Activated naive CD8-positive, alpha-beta T cell treated with anti-CD3 and anti-CD28 coated beads, Interleukin-2, amount 50 U/mL, for 24 hours (primary cell): Measurements from ENCODE around the gene CNTNAP2.
A peak's percentile ranks its signal among the peaks of the same experiment; 100 is the strongest.

ENCODE experiments used
- ATAC-seq: fragments of 150-1000 bp; cut with Tn5 transposase; one replicate; pipeline ENCODE4 v1.10.0; 2021
- DNase-seq: peaks from one replicate; pipeline ENCODE4 v3.0.0; 2021
- H3K27ac Mint-ChIP-seq: one replicate; pipeline ENCODE4 v1.8.0; 2021; ENCODE audit warnings: mild to moderate bottlenecking, mixed read lengths
- H3K27me3 Mint-ChIP-seq: one replicate; pipeline ENCODE4 v1.8.0; 2021; ENCODE audit warnings: mixed read lengths
- H3K36me3 Mint-ChIP-seq: one replicate; pipeline ENCODE4 v1.8.0; 2021; ENCODE audit warnings: low read depth, mixed read lengths
- H3K4me1 Mint-ChIP-seq: one replicate; pipeline ENCODE4 v1.8.0; 2021; ENCODE audit warnings: mixed read lengths
- H3K4me3 Mint-ChIP-seq: one replicate; pipeline ENCODE4 v1.8.0; 2021; ENCODE audit warnings: mild to moderate bottlenecking, moderate library complexity, mixed read lengths
- H3K9me3 Mint-ChIP-seq: one replicate; pipeline ENCODE4 v1.8.0; 2021; ENCODE audit warnings: mixed read lengths

CNTNAP2 gene

DNA sequence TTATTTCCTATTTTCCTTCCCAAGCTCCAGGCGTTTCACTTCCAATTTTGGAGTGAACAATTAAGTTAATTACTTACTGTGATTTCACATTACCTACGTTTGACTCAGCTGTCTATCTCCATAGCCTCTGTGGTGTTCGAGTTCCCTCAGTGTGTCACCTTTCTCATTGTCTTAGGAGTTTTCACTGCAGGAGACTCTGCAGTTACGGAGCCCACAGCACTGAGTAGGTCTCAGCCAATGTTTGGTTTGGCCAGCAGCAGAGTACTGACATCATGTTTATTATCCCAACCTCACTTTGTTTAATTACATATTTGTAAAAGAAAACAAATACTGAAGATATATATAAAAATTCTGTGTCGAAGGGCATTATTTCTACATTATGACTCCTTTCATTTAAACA is 1123.9 kb downstream of the CNTNAP2 start:
- ATAC-seq = no peak
- no peaks in the 10 kb centered on the region for H3K36me3 Mint-ChIP-seq
- H3K4me1 Mint-ChIP-seq = peaks cover 2% of the 10 kb centered on the region
- H3K9me3 Mint-ChIP-seq = peaks cover 4% of the 10 kb centered on the region
- H3K4me3 Mint-ChIP-seq = no peak overlapping the region
- no peak overlapping the region for H3K27ac Mint-ChIP-seq
- no peaks in the 10 kb centered on the region for H3K27me3 Mint-ChIP-seq
- no peak for DNase-seq

GRCh38 chr7:147245274-147245673 is 1128.7 kb downstream of the CNTNAP2 start:
- DNase-seq (peak; percentile 13), ATAC-seq (peak; percentile 59)
- Mint-ChIP-seq H3K9me3 (no peaks in the 10 kb centered on the region), H3K27ac (no peak overlapping the region), H3K4me3 (no peak overlapping the region), H3K36me3 (no peaks in the 10 kb centered on the region), H3K27me3 (no peaks in the 10 kb centered on the region), H3K4me1 (peaks cover 2% of the 10 kb centered on the region)

DNA sequence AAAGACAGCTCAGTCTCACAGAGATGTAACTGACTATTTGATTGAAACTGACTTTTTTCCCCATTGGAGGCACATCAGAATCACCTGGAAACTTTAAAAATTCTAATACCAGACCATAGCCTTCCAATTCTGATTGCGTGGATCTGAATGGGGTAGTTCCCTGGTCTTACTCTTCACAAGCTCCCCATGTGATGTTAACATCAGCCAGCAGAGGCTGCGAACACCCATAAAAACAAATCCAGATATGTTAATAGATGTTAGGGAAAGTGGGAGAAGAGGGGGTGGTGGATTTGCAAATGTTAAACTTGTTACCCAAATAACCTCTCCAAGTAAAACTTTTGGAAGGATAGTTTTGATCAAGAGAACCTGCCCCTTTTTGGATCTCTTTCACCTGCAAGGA is 1133.4 kb downstream of the CNTNAP2 start:
- Mint-ChIP-seq H3K4me1 (peaks cover 2% of the 10 kb centered on the region), H3K4me3 (no peak overlapping the region), H3K27ac (no peak overlapping the region), H3K36me3 (no peaks in the 10 kb centered on the region), H3K27me3 (no peaks in the 10 kb centered on the region), H3K9me3 (peaks cover 8% of the 10 kb centered on the region)
- ATAC-seq (no peak), DNase-seq (no peak)

DNA sequence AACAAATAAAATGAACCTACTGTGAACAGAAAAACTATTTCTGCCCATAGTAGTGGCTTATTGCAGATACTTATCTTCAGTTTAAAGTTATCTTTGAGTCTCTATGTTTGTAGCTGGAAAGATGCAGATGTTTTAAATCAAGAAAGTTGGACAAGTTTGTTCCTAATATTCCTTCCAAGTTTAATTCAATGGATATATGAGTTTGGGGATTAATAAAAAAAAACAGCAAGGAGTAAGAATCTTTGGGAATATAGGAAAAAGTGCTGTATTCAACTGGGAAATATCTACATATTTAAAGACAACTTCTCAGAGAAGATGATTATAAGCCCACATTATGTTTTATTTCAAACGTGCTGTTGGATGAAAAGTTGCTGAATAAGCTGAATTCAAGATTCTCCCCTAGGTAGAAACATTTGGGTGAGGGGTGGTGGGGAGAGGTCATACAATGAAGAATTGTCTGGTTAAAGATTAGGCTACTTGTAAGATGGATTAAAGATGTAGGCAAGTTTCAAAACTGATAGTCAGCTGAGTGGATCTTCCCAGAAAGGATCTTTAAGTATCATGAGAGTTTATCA is 1135.2 kb downstream of the CNTNAP2 start:
- H3K4me1 Mint-ChIP-seq = no peaks in the 10 kb centered on the region
- H3K9me3 Mint-ChIP-seq = peaks cover 10% of the 10 kb centered on the region
- DNase-seq (no peak), ATAC-seq (no peak)
- no peak overlapping the region for H3K4me3 Mint-ChIP-seq
- no peak overlapping the region for H3K27ac Mint-ChIP-seq
- no peaks in the 10 kb centered on the region for H3K36me3 Mint-ChIP-seq
- H3K27me3 Mint-ChIP-seq = no peaks in the 10 kb centered on the region

DNA sequence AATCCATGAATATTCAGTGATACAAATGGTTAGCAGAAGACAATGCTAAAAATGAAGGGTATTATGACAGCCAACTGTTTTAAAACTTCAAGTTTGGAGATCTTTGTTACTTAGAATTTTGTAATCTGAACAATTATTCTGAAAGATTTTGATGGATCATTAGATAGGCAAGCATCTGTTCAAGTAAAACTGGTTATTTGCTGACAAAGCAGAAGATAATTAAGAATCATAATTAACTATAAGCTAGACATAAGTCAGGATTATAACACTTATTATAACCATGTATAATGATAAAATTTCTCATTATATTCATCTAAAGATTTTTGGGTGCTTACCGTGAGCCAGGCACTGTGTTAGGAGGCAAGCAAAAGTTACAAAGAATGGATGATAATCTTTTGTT is 1145.1 kb downstream of the CNTNAP2 start:
- H3K27me3 Mint-ChIP-seq = no peaks in the 10 kb centered on the region
- H3K36me3 Mint-ChIP-seq = no peaks in the 10 kb centered on the region
- H3K27ac Mint-ChIP-seq = no peak overlapping the region
- peaks cover 14% of the 10 kb centered on the region for H3K9me3 Mint-ChIP-seq
- ATAC-seq (no peak), DNase-seq (no peak)
- H3K4me3 Mint-ChIP-seq = no peak overlapping the region
- no peaks in the 10 kb centered on the region for H3K4me1 Mint-ChIP-seq

GRCh38 chr7:147265528-147265927 is 1148.9 kb downstream of the CNTNAP2 start:
- Mint-ChIP-seq H3K9me3 (peaks cover 11% of the 10 kb centered on the region), H3K4me1 (no peaks in the 10 kb centered on the region), H3K27me3 (no peaks in the 10 kb centered on the region), H3K4me3 (no peak overlapping the region), H3K27ac (no peak overlapping the region), H3K36me3 (no peaks in the 10 kb centered on the region)
- ATAC-seq (no peak), DNase-seq (no peak)

- no peak for DNase-seq
- no peak overlapping the region for H3K27ac Mint-ChIP-seq
- H3K36me3 Mint-ChIP-seq = no peaks in the 10 kb centered on the region
- H3K9me3 Mint-ChIP-seq = peaks cover 15% of the 10 kb centered on the region
- H3K27me3 Mint-ChIP-seq = no peaks in the 10 kb centered on the region
- no peak for ATAC-seq
- H3K4me3 Mint-ChIP-seq = no peak overlapping the region
- no peaks in the 10 kb centered on the region for H3K4me1 Mint-ChIP-seq
These were observed 1159.5 kb downstream of the CNTNAP2 start for GRCh38 chr7:147276106-147276505.

- Mint-ChIP-seq H3K4me1 (no peaks in the 10 kb centered on the region), H3K36me3 (no peaks in the 10 kb centered on the region), H3K9me3 (peaks cover 15% of the 10 kb centered on the region), H3K4me3 (no peak overlapping the region), H3K27ac (no peak overlapping the region), H3K27me3 (no peaks in the 10 kb centered on the region)
- no peak for DNase-seq
- no peak for ATAC-seq
These were observed 1160.3 kb downstream of the CNTNAP2 start for GRCh38 chr7:147276783-147277370.

DNA sequence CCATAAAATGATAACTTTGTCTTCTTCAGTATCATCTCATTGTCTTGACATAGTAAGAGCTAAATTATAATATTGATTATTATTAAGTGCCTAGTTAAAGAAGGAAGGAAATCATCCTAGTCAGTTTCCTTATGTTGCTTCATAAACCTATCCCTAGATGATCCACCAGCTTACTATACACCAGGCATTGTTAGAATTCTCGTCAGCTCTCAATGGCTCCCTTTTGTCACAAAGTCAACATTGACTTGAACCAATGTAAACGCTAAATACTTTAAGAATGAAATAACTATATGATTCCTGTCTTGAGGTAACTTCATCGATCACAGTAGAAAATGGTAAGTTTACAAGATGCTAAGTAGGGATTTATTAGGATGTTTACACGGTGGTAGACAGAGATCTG is 1162.9 kb downstream of the CNTNAP2 start:
- Mint-ChIP-seq H3K27me3 (no peaks in the 10 kb centered on the region), H3K27ac (no peak overlapping the region), H3K4me3 (no peak overlapping the region), H3K9me3 (peaks cover 13% of the 10 kb centered on the region), H3K36me3 (no peaks in the 10 kb centered on the region), H3K4me1 (no peaks in the 10 kb centered on the region)
- DNase-seq (no peak), ATAC-seq (no peak)

DNA sequence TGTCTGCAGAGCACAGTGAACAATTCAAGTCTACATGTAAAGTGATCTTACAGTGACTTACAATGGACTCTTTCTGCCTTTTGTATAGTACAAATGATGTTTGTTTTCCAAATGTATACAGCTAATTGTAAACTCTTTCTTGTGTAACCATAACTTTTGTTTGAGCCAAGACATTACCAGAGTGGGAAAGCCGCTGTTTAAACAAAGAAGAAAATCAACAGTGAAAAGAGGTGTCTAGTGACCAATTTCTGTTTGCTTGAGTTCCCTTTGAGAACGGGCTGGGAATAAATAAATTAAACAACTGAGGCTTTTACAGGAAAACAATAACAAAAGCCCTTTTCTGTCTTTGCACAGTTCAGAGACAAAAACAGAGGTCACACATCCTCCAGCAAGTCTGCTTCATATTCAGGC is 1163.4 kb downstream of the CNTNAP2 start:
- H3K4me1 Mint-ChIP-seq = no peaks in the 10 kb centered on the region
- H3K36me3 Mint-ChIP-seq = no peaks in the 10 kb centered on the region
- no peak overlapping the region for H3K4me3 Mint-ChIP-seq

GRCh38 chr7:147282204-147282603 is 1165.6 kb downstream of the CNTNAP2 start:
- Mint-ChIP-seq H3K9me3 (peaks cover 10% of the 10 kb centered on the region), H3K36me3 (no peaks in the 10 kb centered on the region), H3K4me1 (no peaks in the 10 kb centered on the region), H3K27me3 (no peaks in the 10 kb centered on the region), H3K4me3 (no peak overlapping the region), H3K27ac (no peak overlapping the region)
- ATAC-seq = no peak
- no peak for DNase-seq

More for the DNA sequence above, 1163.4 kb downstream of the CNTNAP2 start:
- ATAC-seq (no peak), DNase-seq (no peak)
- H3K27ac Mint-ChIP-seq = no peak overlapping the region
- no peaks in the 10 kb centered on the region for H3K27me3 Mint-ChIP-seq
- H3K9me3 Mint-ChIP-seq = peaks cover 11% of the 10 kb centered on the region

- Mint-ChIP-seq H3K27ac (no peak overlapping the region), H3K9me3 (no peaks in the 10 kb centered on the region), H3K36me3 (no peaks in the 10 kb centered on the region), H3K4me3 (no peak overlapping the region), H3K4me1 (no peaks in the 10 kb centered on the region), H3K27me3 (no peaks in the 10 kb centered on the region)
- no peak for DNase-seq
- ATAC-seq = no peak
These were observed 1179.6 kb downstream of the CNTNAP2 start for GRCh38 chr7:147296201-147296600.

- Mint-ChIP-seq H3K9me3 (no peaks in the 10 kb centered on the region), H3K4me3 (no peak overlapping the region), H3K4me1 (no peaks in the 10 kb centered on the region), H3K36me3 (no peaks in the 10 kb centered on the region), H3K27me3 (no peaks in the 10 kb centered on the region), H3K27ac (no peak overlapping the region)
- no peak for DNase-seq
- no peak for ATAC-seq
These were observed 1180.4 kb downstream of the CNTNAP2 start for GRCh38 chr7:147296986-147297385.

GRCh38 chr7:147298611-147299043 is 1182.0 kb downstream of the CNTNAP2 start:
- Mint-ChIP-seq H3K27ac (no peak overlapping the region), H3K36me3 (no peaks in the 10 kb centered on the region), H3K4me3 (no peak overlapping the region), H3K27me3 (no peaks in the 10 kb centered on the region), H3K9me3 (no peaks in the 10 kb centered on the region), H3K4me1 (no peaks in the 10 kb centered on the region)
- no peak for ATAC-seq
- DNase-seq = no peak

GRCh38 chr7:147300293-147300692 is 1183.7 kb downstream of the CNTNAP2 start:
- no peaks in the 10 kb centered on the region for H3K4me1 Mint-ChIP-seq
- H3K4me3 Mint-ChIP-seq = no peak overlapping the region
- H3K36me3 Mint-ChIP-seq = no peaks in the 10 kb centered on the region
- ATAC-seq (no peak), DNase-seq (no peak)
- no peaks in the 10 kb centered on the region for H3K9me3 Mint-ChIP-seq
- H3K27me3 Mint-ChIP-seq = no peaks in the 10 kb centered on the region
- no peak overlapping the region for H3K27ac Mint-ChIP-seq

DNA sequence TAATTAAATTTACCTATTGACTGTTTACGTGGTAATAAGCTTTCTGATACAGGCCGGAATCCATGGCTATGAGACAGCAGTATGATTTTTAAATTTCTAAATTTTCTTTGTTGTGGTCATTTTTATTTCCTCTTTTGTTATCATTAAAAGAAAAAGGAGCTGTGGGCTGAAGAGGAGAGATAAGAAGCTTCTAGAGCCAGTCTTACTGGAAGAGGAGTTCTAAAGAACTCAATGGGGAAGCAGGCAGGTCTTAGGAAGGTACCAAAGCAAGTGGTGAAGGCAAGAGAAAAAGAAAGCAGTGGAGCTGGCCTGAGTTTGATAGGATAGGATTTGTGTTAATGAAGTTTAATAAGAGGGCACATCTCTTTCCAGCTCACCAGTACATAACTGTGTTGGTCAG is 1187.8 kb downstream of the CNTNAP2 start:
- peaks cover 8% of the 10 kb centered on the region for H3K9me3 Mint-ChIP-seq
- H3K4me1 Mint-ChIP-seq = no peaks in the 10 kb centered on the region
- no peak for DNase-seq
- no peak overlapping the region for H3K4me3 Mint-ChIP-seq
- no peak for ATAC-seq
- H3K27ac Mint-ChIP-seq = no peak overlapping the region
- no peaks in the 10 kb centered on the region for H3K27me3 Mint-ChIP-seq
- H3K36me3 Mint-ChIP-seq = no peaks in the 10 kb centered on the region
